ENCODE data around the gene ITPK1.

DNA sequence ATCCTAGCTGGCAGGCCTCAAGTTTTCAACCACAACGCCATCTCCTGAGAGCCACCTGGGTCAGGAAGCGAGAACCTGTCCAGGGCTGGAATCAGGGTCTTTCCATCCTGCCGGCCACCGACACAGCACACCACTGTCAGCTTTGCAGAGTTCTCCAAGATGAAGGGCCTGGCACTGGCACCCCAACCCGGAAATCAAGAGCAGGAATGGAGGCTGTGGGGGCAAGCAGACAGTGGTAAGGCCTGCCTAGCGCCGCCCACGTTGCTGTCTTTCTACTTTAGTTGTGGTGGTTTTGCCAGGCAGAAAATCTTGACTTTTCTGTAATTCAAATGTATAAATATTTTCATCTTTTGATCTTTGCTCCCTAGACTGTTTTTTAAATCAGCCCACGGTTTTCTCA lies 90.7 kb downstream of the ITPK1 start:
- TF ChIP-seq ESRRA (IDR thresholded peaks at IDR 0.05; ENCODE audit: low read length), result no peak
- no peak for TF ChIP-seq CTCF (IDR thresholded peaks at IDR 0.05 in 2 of 3, conservative IDR thresholded peaks at IDR 0.05 in 1 of 3; ENCODE audit: control insufficient read depth in 2 of 3, extremely low read depth in 1 of 3, insufficient read depth in 1 of 3, low read depth in 3 of 3, low read length in 3 of 3)
- no peak for TF ChIP-seq RELB (IDR thresholded peaks at IDR 0.05; ENCODE audit: low read depth)
- no peak for TF ChIP-seq CHD2 (IDR thresholded peaks at IDR 0.05; ENCODE audit: borderline replicate concordance, low read depth, low read length)
- no peak for TF ChIP-seq POU2F2 (IDR thresholded peaks at IDR 0.05; ENCODE audit: borderline replicate concordance, low read depth, low read length)
- no peak for TF ChIP-seq MAX (IDR thresholded peaks at IDR 0.05; ENCODE audit: low read depth, low read length)

Data from GM12878 (cell line).